Measurements from ENCODE around the gene CACNG8.

Gene CACNG8

GRCh38 chr19:53961523-53962356 is 997 bp upstream of the CACNG8 start:
- no peak for DNase-seq (ENCODE audit: low read depth)

GRCh38 chr19:53965091-53965490 is 2.4 kb downstream of the CACNG8 start:
- no peak for DNase-seq (ENCODE audit: low read depth)

- DNase-seq (ENCODE audit: low read depth) = no peak
Observed at GRCh38 chr19:53966931-53967330, 4.2 kb downstream of the CACNG8 start.

GRCh38 chr19:53969366-53969765 is 6.6 kb downstream of the CACNG8 start:
- DNase-seq (ENCODE audit: low read depth) = no peak

GRCh38 chr19:53971673-53972072 is 8.9 kb downstream of the CACNG8 start:
- DNase-seq (ENCODE audit: low read depth) = no peak

- DNase-seq (ENCODE audit: low read depth) = peak; percentile 22
Observed at GRCh38 chr19:53977429-53977990, 14.8 kb downstream of the CACNG8 start.

- DNase-seq (ENCODE audit: low read depth) = peak; percentile 13
Observed at GRCh38 chr19:53977991-53978731, 15.4 kb downstream of the CACNG8 start.

- DNase-seq (ENCODE audit: low read depth) = no peak
Observed at GRCh38 chr19:53978975-53979801, 16.5 kb downstream of the CACNG8 start.

- DNase-seq (ENCODE audit: low read depth) = no peak
Observed at GRCh38 chr19:53980539-53981375, 18.0 kb downstream of the CACNG8 start.

GRCh38 chr19:53981376-53981951 is 18.7 kb downstream of the CACNG8 start:
- DNase-seq (ENCODE audit: low read depth) = no peak

GRCh38 chr19:53982001-53982451 is 19.3 kb downstream of the CACNG8 start:
- DNase-seq (ENCODE audit: low read depth) = no peak

GRCh38 chr19:53982611-53983010 is 19.9 kb downstream of the CACNG8 start:
- no peak for DNase-seq (ENCODE audit: low read depth)

GRCh38 chr19:53983457-53984289 is 20.9 kb downstream of the CACNG8 start:
- no peak for DNase-seq (ENCODE audit: low read depth)

- no peak for DNase-seq (ENCODE audit: low read depth)
Observed at GRCh38 chr19:53985863-53986262, 23.1 kb downstream of the CACNG8 start.

- DNase-seq (ENCODE audit: low read depth) = no peak
Observed at GRCh38 chr19:53988981-53989380, 26.2 kb downstream of the CACNG8 start.

GRCh38 chr19:53989600-53990533 is 27.1 kb downstream of the CACNG8 start:
- DNase-seq (ENCODE audit: low read depth) = no peak

GRCh38 chr19:53991224-53992113 is 28.7 kb downstream of the CACNG8 start, which contains the start of gene CACNG6:
CACNG6 (plus strand) TSS chr19:53991637; CDS start chr19:53992878, 1,241 bp downstream.
- DNase-seq (ENCODE audit: low read depth) = no peak

Data from activated gamma-delta T cell treated with anti-CD3 and anti-CD28 coated beads, Interleukin-2, amount 50 U/mL, for 16 hours (primary cell).